ENCODE results near the gene ARRB1.

Gene ARRB1

DNA sequence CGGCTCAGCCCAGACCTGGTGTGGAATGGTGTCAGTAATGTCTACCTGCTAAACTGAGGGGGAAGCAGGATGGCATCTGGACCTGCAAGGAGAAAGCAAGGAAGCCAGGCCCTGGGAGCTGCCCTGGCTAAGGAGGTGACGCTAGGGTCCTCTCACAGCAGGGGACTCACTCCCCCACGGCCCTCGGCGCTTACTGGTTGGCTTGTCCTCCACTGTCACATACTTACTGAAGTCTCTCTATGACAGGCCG, 62.0 kb downstream of the ARRB1 start:
- no peak for DNase-seq (ENCODE audit: low read depth in 1 of 2, low spot score in 1 of 2)
- in situ Hi-C loops (cut with HindIII; ENCODE audit: low pct_unique_long_range_greater_than_20kb, low sequenced_read_pairs), result no loop called here
- no peak for TF ChIP-seq JUND (IDR thresholded peaks at IDR 0.05; ENCODE audit: low read depth)

GRCh38 chr11:75287579-75287978, 63.9 kb downstream of the ARRB1 start:
- no peak for TF ChIP-seq JUND (IDR thresholded peaks at IDR 0.05; ENCODE audit: low read depth)
- in situ Hi-C loops (cut with HindIII; ENCODE audit: low pct_unique_long_range_greater_than_20kb, low sequenced_read_pairs), result no loop called here
- DNase-seq (ENCODE audit: low read depth in 1 of 2, low spot score in 1 of 2), result no peak

GRCh38 chr11:75286826-75287465, 64.5 kb downstream of the ARRB1 start:
- TF ChIP-seq JUND (IDR thresholded peaks at IDR 0.05; ENCODE audit: low read depth), result no peak
- DNase-seq (ENCODE audit: low read depth in 1 of 2, low spot score in 1 of 2), result no peak
- in situ Hi-C loops (cut with HindIII; ENCODE audit: low pct_unique_long_range_greater_than_20kb, low sequenced_read_pairs), result no loop called here

- in situ Hi-C loops (cut with HindIII; ENCODE audit: low pct_unique_long_range_greater_than_20kb, low sequenced_read_pairs), result no loop called here
- no peak for DNase-seq (ENCODE audit: low read depth in 1 of 2, low spot score in 1 of 2)
- TF ChIP-seq JUND (IDR thresholded peaks at IDR 0.05; ENCODE audit: low read depth), result no peak
These were observed 65.6 kb downstream of the ARRB1 start for GRCh38 chr11:75285776-75286360.

- in situ Hi-C loops (cut with HindIII; ENCODE audit: low pct_unique_long_range_greater_than_20kb, low sequenced_read_pairs), result no loop called here
- no peak for TF ChIP-seq JUND (IDR thresholded peaks at IDR 0.05; ENCODE audit: low read depth)
- DNase-seq (ENCODE audit: low read depth in 1 of 2, low spot score in 1 of 2), result no peak
These were observed 68.0 kb downstream of the ARRB1 start for GRCh38 chr11:75283391-75283931.

- TF ChIP-seq JUND (IDR thresholded peaks at IDR 0.05; ENCODE audit: low read depth), result no peak
- in situ Hi-C loops (cut with HindIII; ENCODE audit: low pct_unique_long_range_greater_than_20kb, low sequenced_read_pairs), result no loop called here
These were observed 69.9 kb downstream of the ARRB1 start for GRCh38 chr11:75281469-75282095.

GRCh38 chr11:75280770-75281468, 70.5 kb downstream of the ARRB1 start:
- TF ChIP-seq JUND (IDR thresholded peaks at IDR 0.05; ENCODE audit: low read depth), result no peak
- in situ Hi-C loops (cut with HindIII; ENCODE audit: low pct_unique_long_range_greater_than_20kb, low sequenced_read_pairs), result no loop called here
- no peak for DNase-seq (ENCODE audit: low read depth in 1 of 2, low spot score in 1 of 2)

More at GRCh38 chr11:75281469-75282095, 69.9 kb downstream of the ARRB1 start:
- DNase-seq (ENCODE audit: low read depth in 1 of 2, low spot score in 1 of 2), result no peak

GRCh38 chr11:75280227-75280701, 71.2 kb downstream of the ARRB1 start:
- TF ChIP-seq JUND (IDR thresholded peaks at IDR 0.05; ENCODE audit: low read depth), result no peak
- DNase-seq (ENCODE audit: low read depth in 1 of 2, low spot score in 1 of 2), result peak; percentile 82 to 92
- in situ Hi-C loops (cut with HindIII; ENCODE audit: low pct_unique_long_range_greater_than_20kb, low sequenced_read_pairs), result no loop called here

DNA sequence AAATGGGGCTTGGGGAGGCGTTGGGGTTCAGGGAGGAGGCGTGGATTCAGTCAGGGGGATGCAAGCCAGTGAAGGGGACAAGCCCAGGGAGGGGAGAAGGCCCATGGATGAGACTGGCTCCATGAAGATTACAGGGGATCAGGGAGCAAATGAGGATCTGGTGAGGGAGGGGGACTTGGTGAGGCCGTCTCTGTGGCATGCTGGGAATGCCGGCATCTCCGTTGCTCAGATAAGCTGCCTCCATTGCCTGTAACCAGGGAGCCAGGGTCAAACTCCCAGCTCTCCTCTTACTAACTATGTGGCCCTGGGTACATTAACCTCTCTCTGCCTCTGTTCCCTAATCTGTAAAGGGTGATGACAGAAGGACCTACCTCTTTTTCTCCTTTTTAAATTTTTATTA, 72.2 kb downstream of the ARRB1 start:
- in situ Hi-C loops (cut with HindIII; ENCODE audit: low pct_unique_long_range_greater_than_20kb, low sequenced_read_pairs), result no loop called here
- no peak for TF ChIP-seq JUND (IDR thresholded peaks at IDR 0.05; ENCODE audit: low read depth)
- no peak for DNase-seq (ENCODE audit: low read depth in 1 of 2, low spot score in 1 of 2)

DNA sequence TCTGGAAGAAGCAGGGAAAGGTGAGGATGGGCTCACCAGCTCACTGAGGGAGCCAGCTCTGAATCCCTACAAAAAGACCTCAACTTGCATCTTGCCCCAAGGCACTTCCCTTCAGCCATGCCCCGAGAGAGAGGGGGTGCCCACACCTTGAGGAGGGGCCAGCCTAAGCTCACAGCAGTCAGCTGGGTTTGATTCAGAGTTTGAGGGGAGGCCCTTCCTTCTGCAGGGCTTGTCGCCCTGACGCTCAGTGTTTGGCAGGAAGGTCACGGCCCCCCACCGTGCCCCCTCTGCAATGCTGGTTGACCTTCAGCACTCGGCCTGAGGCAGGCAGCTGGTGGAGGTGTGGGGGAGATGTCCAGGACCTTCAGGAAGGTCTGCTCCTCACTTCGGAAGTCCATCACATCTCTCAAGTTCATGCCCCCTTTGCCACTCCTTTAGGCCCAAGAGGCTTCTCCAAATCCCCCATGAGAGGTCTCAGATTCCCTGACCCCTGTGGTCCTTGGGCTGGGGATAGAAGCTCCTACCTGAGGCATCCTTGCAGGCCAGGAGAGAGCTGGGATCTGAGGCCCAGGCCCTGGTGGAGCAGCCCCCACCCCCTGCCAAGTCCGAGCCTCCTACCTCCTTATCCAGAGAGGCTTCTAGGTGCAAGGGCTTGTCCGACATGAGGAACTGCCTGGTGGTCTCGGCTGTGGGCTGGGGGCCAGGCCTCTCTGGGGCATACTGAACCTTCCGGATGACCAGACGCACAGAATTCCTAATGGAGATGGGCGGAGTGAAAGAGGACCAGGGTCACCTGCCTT, 73.3 kb downstream of the ARRB1 start:
- in situ Hi-C loops (cut with HindIII; ENCODE audit: low pct_unique_long_range_greater_than_20kb, low sequenced_read_pairs), result no loop called here
- DNase-seq (ENCODE audit: low read depth in 1 of 2, low spot score in 1 of 2), result no peak
- TF ChIP-seq JUND (IDR thresholded peaks at IDR 0.05; ENCODE audit: low read depth), result no peak

DNA sequence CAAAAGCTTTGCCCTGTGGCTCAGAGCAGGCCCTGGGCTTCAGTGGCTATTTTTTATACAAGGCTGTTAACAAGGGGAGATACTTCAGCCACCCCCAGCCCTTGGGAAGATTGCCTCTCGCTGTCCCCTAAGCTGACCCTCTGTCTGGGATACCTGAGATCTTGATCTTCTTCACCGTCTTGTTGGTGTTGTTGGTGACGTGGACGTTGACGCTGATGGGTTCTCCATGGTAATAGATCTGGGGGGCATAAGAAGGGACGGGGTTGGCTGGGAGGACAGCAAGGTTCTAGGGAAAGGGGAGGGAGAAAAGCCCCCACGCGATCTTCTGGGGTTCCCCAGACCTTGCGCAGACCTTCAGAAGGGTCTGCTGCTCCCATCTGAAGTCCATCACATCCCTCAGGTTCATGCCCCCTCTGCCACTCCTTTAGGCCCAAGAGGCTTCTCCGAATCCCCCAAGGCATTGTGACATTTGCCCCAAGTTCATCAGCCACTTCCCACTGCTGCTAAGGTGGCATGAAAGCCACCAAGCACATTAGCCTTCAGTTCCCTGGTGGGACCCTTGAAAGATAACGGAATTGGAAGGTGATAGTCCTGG, 74.2 kb downstream of the ARRB1 start:
- no peak for TF ChIP-seq JUND (IDR thresholded peaks at IDR 0.05; ENCODE audit: low read depth)
- in situ Hi-C loops (cut with HindIII; ENCODE audit: low pct_unique_long_range_greater_than_20kb, low sequenced_read_pairs), result no loop called here
- DNase-seq (ENCODE audit: low read depth in 1 of 2, low spot score in 1 of 2), result no peak

DNA sequence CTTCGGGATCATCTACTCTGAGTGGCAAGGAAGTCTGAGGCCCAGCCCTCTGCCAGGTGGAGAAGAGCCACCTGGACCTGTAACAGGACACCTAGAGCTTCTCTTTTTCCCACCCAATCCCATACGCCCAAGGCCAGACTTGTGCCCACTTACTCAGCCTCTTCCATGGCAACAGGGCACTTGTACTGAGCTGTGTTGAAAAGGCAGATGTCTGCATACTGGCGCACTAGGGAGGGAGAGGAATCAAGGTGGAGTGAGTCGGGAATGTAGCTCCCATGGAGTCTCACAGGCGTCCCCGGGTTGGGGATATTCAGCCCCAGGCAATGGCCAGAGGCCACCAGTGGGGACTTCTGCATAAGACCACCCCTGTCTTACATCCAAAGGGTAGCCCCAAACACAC, 74.8 kb downstream of the ARRB1 start:
- DNase-seq (ENCODE audit: low read depth in 1 of 2, low spot score in 1 of 2), result no peak
- TF ChIP-seq JUND (IDR thresholded peaks at IDR 0.05; ENCODE audit: low read depth), result no peak
- in situ Hi-C loops (cut with HindIII; ENCODE audit: low pct_unique_long_range_greater_than_20kb, low sequenced_read_pairs), result no loop called here

Measured in T47D (cell line).